Naive thymus-derived CD4-positive, alpha-beta T cell (primary cell): Measurements from ENCODE around the gene GBX2. TPM values are rescaled to one million over a fixed set of nuclear protein-coding genes. Genes with fewer than 3 reads are reported as not detected.
"Not testable (repeated sequence)": the region's sequence is repeated elsewhere in the genome, so short reads cannot be mapped to it uniquely, and the experiment has no call there.

ENCODE experiments used
- ATAC-seq: fragments of 150-1000 bp; cut with Tn5 transposase; 2 replicates; pipeline ENCODE4 v1.10.0; 2021; ENCODE audit warnings: mild to moderate bottlenecking, moderate library complexity
- CTCF ChIA-PET: fragments of 350-600 bp; sonication (Branson Sonifier 250); formaldehyde crosslinking; loops from one replicate; lab custom pipeline; 2021; ENCODE audit warnings: antibody characterized with exemption; lab: Charles Lee
- POLR2A ChIA-PET: fragments of 350-600 bp; sonication (Branson Sonifier 250); formaldehyde crosslinking; loops from one replicate; lab custom pipeline; 2021; ENCODE audit warnings: antibody characterized with exemption, inconsistent platforms; lab: Charles Lee
- DNase-seq, 9 donors: peaks; one replicate each; pipeline versions ENCODE4 v3.0.0 to v3.0.0-alpha.2; 2020 to 2022; ENCODE audit warnings: mixed read lengths in 1 of 9
- H3K27ac ChIP-seq: one replicate; pipeline ENCODE4 v1.7.0; 2013; ENCODE audit warnings: mild to moderate bottlenecking, low read depth, low read length, moderate library complexity
- H3K27me3 ChIP-seq, 2 donors: one replicate each; pipeline ENCODE4 v1.7.0; 2013; ENCODE audit warnings: low read length in 2 of 2, mild to moderate bottlenecking in 2 of 2, moderate library complexity in 2 of 2; ENCODE audit not compliant: control insufficient read depth in 2 of 2, insufficient read depth in 2 of 2
- H3K36me3 ChIP-seq, 3 experiments: 1 replicate in 2 of 3; 2 replicates in 1 of 3; pipeline ENCODE4 v1.7.0; 2013; ENCODE audit warnings: low read length in 3 of 3, mild to moderate bottlenecking in 3 of 3, moderate library complexity in 1 of 3; ENCODE audit not compliant: insufficient read depth in 3 of 3, control insufficient read depth in 2 of 3
- H3K4me1 ChIP-seq, 2 donors: one replicate each; pipeline ENCODE4 v1.7.0; 2013; ENCODE audit warnings: low read length in 2 of 2, mild to moderate bottlenecking in 2 of 2, moderate library complexity in 1 of 2; ENCODE audit not compliant: control insufficient read depth in 2 of 2, insufficient read depth in 2 of 2
- H3K4me3 ChIP-seq: 2 replicates; pipeline ENCODE4 v1.7.0; 2013; ENCODE audit warnings: mild to moderate bottlenecking, low read length
- H3K9me3 ChIP-seq, 3 experiments: 1 replicate in 2 of 3; 2 replicates in 1 of 3; pipeline ENCODE4 v1.7.0; 2013; ENCODE audit warnings: low read length in 3 of 3; ENCODE audit not compliant: control insufficient read depth in 2 of 3
- H3K27ac Mint-ChIP-seq, 9 donors: one replicate each; pipeline ENCODE4 v1.8.0; 2020 to 2022; ENCODE audit warnings: mixed read lengths in 9 of 9, mild to moderate bottlenecking in 8 of 9, moderate library complexity in 5 of 9, inconsistent platforms in 2 of 9
- H3K27me3 Mint-ChIP-seq, 5 donors: one replicate each; pipeline ENCODE4 v1.8.0; 2021 to 2022; ENCODE audit warnings: mixed read lengths in 5 of 5, mild to moderate bottlenecking in 1 of 5
- H3K36me3 Mint-ChIP-seq, 5 donors: one replicate each; pipeline ENCODE4 v1.8.0; 2020 to 2022; ENCODE audit warnings: mixed read lengths in 5 of 5, mild to moderate bottlenecking in 3 of 5, inconsistent platforms in 1 of 5
- H3K4me1 Mint-ChIP-seq, 7 donors: one replicate each; pipeline ENCODE4 v1.8.0; 2020 to 2022; ENCODE audit warnings: mixed read lengths in 7 of 7, mild to moderate bottlenecking in 3 of 7, inconsistent platforms in 1 of 7
- H3K4me3 Mint-ChIP-seq, 10 donors: one replicate each; pipeline ENCODE4 v1.8.0; 2020 to 2022; ENCODE audit warnings: mild to moderate bottlenecking in 10 of 10, mixed read lengths in 10 of 10, moderate library complexity in 6 of 10, inconsistent platforms in 2 of 10
- H3K9me3 Mint-ChIP-seq, 11 donors: one replicate each; pipeline ENCODE4 v1.8.0; 2020 to 2022; ENCODE audit warnings: mixed read lengths in 11 of 11, mild to moderate bottlenecking in 4 of 11, inconsistent platforms in 1 of 11, moderate library complexity in 1 of 11
- intact Hi-C, 2 donors: fragments of 100-400 bp; cut with micrococcal nuclease; formaldehyde crosslinking; loops; one replicate each; pipeline ENCODE4 v1.15.1; 2023
- polyA plus RNA-seq, 2 donors: library from polyadenylated mRNA; unstranded; fragments of 300-500 nt; fragmentation: Illumina TruSeq; gene quantifications; one replicate each; pipeline ENCODE4 v1.2.3, GENCODE V29; 2021
- total RNA-seq, 6 experiments: library from RNA in 5 of 6; stranded (reverse) in 5 of 6; gene quantifications; 1 replicate in 5 of 6; 2 replicates in 1 of 6; pipeline ENCODE4 v1.2.3 and lab custom pipeline; 2021 to 2026

The GBX2 gene
- total and polyA plus RNA-seq, 7 experiments from 2014 or later: not detected

DNA sequence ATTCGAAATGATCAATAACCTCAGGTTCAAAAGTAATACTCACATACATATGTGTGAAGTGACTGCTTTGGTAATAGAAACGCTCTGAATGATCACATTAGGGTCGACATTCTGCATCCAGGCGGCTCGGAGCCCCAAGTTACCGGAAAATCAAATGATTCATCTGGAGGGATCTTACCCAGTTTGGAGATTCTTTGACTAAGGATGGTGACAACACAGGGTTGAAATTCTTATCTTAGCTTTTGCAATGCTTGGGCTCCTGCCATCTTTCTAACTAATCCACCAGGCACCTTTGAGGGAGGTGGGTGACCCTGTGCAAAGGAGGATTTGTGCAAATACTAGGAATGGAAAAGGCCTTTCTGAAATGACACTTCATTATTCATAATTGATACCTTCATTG, 10.8 kb downstream of the GBX2 start:
- Mint-ChIP-seq H3K27me3 (peaks cover 43 to 65% (median 48%) of the 10 kb centered on the region in 5 donors), H3K36me3 (peaks cover 0 to 4% (median 0%) of the 10 kb centered on the region in 5 donors), H3K4me1 (peaks cover 0 to 4% (median 0%) of the 10 kb centered on the region in 7 donors), H3K4me3 (no peak overlapping the region), H3K27ac (no peak overlapping the region), H3K9me3 (peaks cover 0 to 26% (median 11%) of the 10 kb centered on the region in 11 donors)
- DNase-seq (no peak), ATAC-seq (no peak)
- no peaks in the 10 kb centered on the region for H3K36me3 ChIP-seq
- intact Hi-C loops: no loop called here
- ChIA-PET POLR2A (no interaction called here), CTCF (no interaction called here)
- H3K9me3 ChIP-seq: no peaks in the 10 kb centered on the region
- no peak overlapping the region for H3K27ac ChIP-seq
- H3K4me3 ChIP-seq: no peak overlapping the region
- no peaks in the 10 kb centered on the region for H3K4me1 ChIP-seq
- no peaks in the 10 kb centered on the region for H3K27me3 ChIP-seq

GRCh38 chr2:236156860-236157194, 11.4 kb downstream of the GBX2 start:
- no peak for DNase-seq
- Mint-ChIP-seq H3K27ac (no peak overlapping the region), H3K9me3 (peaks cover 0 to 30% (median 14%) of the 10 kb centered on the region in 11 donors), H3K4me3 (no peak overlapping the region), H3K27me3 (peaks cover 37 to 61% (median 45%) of the 10 kb centered on the region in 5 donors), H3K4me1 (peaks cover 0 to 4% (median 0%) of the 10 kb centered on the region in 7 donors), H3K36me3 (peaks cover 0 to 4% (median 0%) of the 10 kb centered on the region in 5 donors)
- no peaks in the 10 kb centered on the region for H3K36me3 ChIP-seq
- CTCF ChIA-PET: no interaction called here
- no peak overlapping the region for H3K4me3 ChIP-seq
- H3K27me3 ChIP-seq: no peaks in the 10 kb centered on the region
- H3K9me3 ChIP-seq: no peaks in the 10 kb centered on the region
- intact Hi-C loops: no loop called here
- POLR2A ChIA-PET: no interaction called here
- no peak overlapping the region for H3K27ac ChIP-seq
- no peak for ATAC-seq
- H3K4me1 ChIP-seq: no peaks in the 10 kb centered on the region

- Histone ChIP-seq H3K4me3 (no peak overlapping the region), H3K4me1 (no peaks in the 10 kb centered on the region), H3K36me3 (no peaks in the 10 kb centered on the region), H3K9me3 (no peaks in the 10 kb centered on the region), H3K27ac (no peak overlapping the region), H3K27me3 (no peaks in the 10 kb centered on the region)
- ChIA-PET CTCF (no interaction called here), POLR2A (no interaction called here)
- no peak for ATAC-seq
- intact Hi-C loops: no loop called here
- Mint-ChIP-seq H3K27me3 (peaks cover 32 to 55% (median 40%) of the 10 kb centered on the region in 5 donors), H3K4me1 (peaks cover 0 to 4% (median 0%) of the 10 kb centered on the region in 7 donors), H3K27ac (no peak overlapping the region), H3K36me3 (peaks cover 0 to 4% (median 0%) of the 10 kb centered on the region in 5 donors), H3K4me3 (no peak overlapping the region), H3K9me3 (peaks cover 0 to 35% (median 14%) of the 10 kb centered on the region in 11 donors)
- DNase-seq: no peak
Measured at GRCh38 chr2:236156095-236156859, 11.9 kb downstream of the GBX2 start.

DNA sequence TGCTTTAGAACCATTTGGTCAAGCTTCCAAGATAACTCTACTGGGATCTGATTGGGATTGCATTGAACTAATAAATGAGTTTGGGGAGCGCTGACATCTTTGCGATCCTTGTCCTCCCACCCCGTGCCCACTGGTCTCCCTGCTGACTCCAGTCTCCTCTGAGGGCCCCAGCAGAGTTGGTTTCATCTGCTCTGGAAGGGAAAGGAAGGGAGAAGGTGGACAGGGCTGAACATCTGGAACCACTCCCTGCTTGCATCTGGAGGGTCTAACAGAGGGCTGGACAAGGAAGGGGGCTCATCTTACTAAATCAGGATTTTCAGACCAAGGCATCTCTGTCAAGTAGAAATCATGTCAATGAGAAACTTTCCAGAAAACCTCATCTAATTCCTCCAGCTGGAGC, 12.8 kb downstream of the GBX2 start:
- CTCF ChIA-PET: no interaction called here
- H3K27me3 Mint-ChIP-seq: peaks cover 24 to 48% (median 38%) of the 10 kb centered on the region in 5 donors
- no peak overlapping the region for H3K4me3 ChIP-seq
- H3K36me3 Mint-ChIP-seq: peaks cover 0 to 4% (median 0%) of the 10 kb centered on the region in 5 donors
- H3K9me3 Mint-ChIP-seq: peaks cover 0 to 44% (median 14%) of the 10 kb centered on the region in 11 donors
- no peaks in the 10 kb centered on the region for H3K36me3 ChIP-seq
- H3K27ac ChIP-seq: no peak overlapping the region
- intact Hi-C loops: no loop called here
- POLR2A ChIA-PET: no interaction called here
- no peak overlapping the region for H3K27ac Mint-ChIP-seq
- H3K4me1 Mint-ChIP-seq: peaks cover 0 to 4% (median 0%) of the 10 kb centered on the region in 7 donors
- H3K9me3 ChIP-seq: no peaks in the 10 kb centered on the region
- no peak overlapping the region for H3K4me3 Mint-ChIP-seq
- ATAC-seq (no peak), DNase-seq (no peak)
- H3K4me1 ChIP-seq: no peaks in the 10 kb centered on the region
- H3K27me3 ChIP-seq: no peaks in the 10 kb centered on the region

GRCh38 chr2:236146436-236146835, 21.8 kb downstream of the GBX2 start:
- H3K27ac Mint-ChIP-seq: no peak overlapping the region
- Histone ChIP-seq H3K36me3 (no peaks in the 10 kb centered on the region), H3K9me3 (no peaks in the 10 kb centered on the region), H3K27me3 (no peaks in the 10 kb centered on the region), H3K27ac (no peak overlapping the region), H3K4me1 (no peaks in the 10 kb centered on the region), H3K4me3 (no peak overlapping the region)
- CTCF ChIA-PET: no interaction called here
- peaks cover 0 to 38% (median 32%) of the 10 kb centered on the region in 5 donors for H3K27me3 Mint-ChIP-seq
- no peak overlapping the region for H3K4me3 Mint-ChIP-seq
- ATAC-seq (no peak), DNase-seq (no peak)
- intact Hi-C loops: no loop called here
- H3K36me3 Mint-ChIP-seq: peaks cover 0 to 6% (median 0%) of the 10 kb centered on the region in 5 donors
- POLR2A ChIA-PET: no interaction called here
- peaks cover 0 to 17% (median 9%) of the 10 kb centered on the region in 11 donors for H3K9me3 Mint-ChIP-seq
- H3K4me1 Mint-ChIP-seq: no peaks in the 10 kb centered on the region

- Mint-ChIP-seq H3K27me3 (peaks cover 0 to 45% (median 43%) of the 10 kb centered on the region in 5 donors), H3K36me3 (peaks cover 0 to 6% (median 0%) of the 10 kb centered on the region in 5 donors), H3K4me1 (no peaks in the 10 kb centered on the region), H3K27ac (no peak overlapping the region), H3K9me3 (peaks cover 0 to 3% (median 0%) of the 10 kb centered on the region in 11 donors), H3K4me3 (no peak overlapping the region)
- ChIA-PET POLR2A (no interaction called here), CTCF (no interaction called here)
- intact Hi-C loops: no loop called here
- DNase-seq (no peak), ATAC-seq (no peak)
- Histone ChIP-seq H3K9me3 (no peaks in the 10 kb centered on the region), H3K36me3 (no peaks in the 10 kb centered on the region), H3K4me3 (no peak overlapping the region), H3K4me1 (no peaks in the 10 kb centered on the region), H3K27me3 (no peaks in the 10 kb centered on the region), H3K27ac (no peak overlapping the region)
Measured at GRCh38 chr2:236143811-236144210, 24.4 kb downstream of the GBX2 start.

DNA sequence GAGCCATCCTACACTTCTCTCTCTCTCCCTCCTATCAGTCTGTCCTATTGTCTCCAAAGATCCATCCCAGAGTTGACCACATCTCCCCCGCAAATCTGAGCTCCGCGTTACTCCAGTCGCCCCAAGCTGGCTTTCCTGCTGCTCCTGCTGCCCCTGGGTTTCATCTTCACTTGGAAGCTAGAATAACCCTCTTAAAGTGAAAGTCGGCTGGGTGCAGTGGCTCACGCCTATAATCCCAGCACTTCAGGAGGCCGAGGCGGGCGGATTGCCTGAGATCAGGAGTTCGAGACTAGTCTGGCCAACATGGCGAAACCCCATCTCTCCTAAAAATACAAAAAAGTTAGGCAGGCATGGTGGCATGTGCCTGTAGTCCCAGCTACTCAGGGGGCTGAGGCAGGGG, 26.6 kb downstream of the GBX2 start:
- H3K9me3 ChIP-seq, intact Hi-C loops, H3K27me3 ChIP-seq, H3K4me1 ChIP-seq, H3K9me3 Mint-ChIP-seq, CTCF ChIA-PET, H3K36me3 Mint-ChIP-seq, H3K4me3 ChIP-seq, H3K27ac ChIP-seq, H3K36me3 ChIP-seq, H3K4me3 Mint-ChIP-seq, H3K4me1 Mint-ChIP-seq, DNase-seq, H3K27ac Mint-ChIP-seq, ATAC-seq, POLR2A ChIA-PET: not testable (repeated sequence)
- H3K27me3 Mint-ChIP-seq: peaks cover 0 to 45% (median 44%) of the 10 kb centered on the region in 5 donors
